ENCODE measurements around the gene HOXD8.

HOXD8 gene

GRCh38 chr2:176093145-176093897 is 36.2 kb upstream of the HOXD8 start:
- peak overlapping the region; percentile 31 for H3K4me3 ChIP-seq (ENCODE audit: low read length)
- no peaks in the 10 kb centered on the region for H3K36me3 ChIP-seq (ENCODE audit: control insufficient read depth, low read depth, low read length)
- H3K9me3 ChIP-seq (ENCODE audit: control insufficient read depth, low read depth, low read length): no peaks in the 10 kb centered on the region
- H3K27ac ChIP-seq (ENCODE audit: low read length): no peak overlapping the region
- H3K9ac ChIP-seq (ENCODE audit: low read length): no peak overlapping the region
- peaks cover 10% of the 10 kb centered on the region for H3K4me1 ChIP-seq (ENCODE audit: control insufficient read depth, low read depth, low read length)
- peaks cover 100% of the 10 kb centered on the region for H3K27me3 ChIP-seq (ENCODE audit: control insufficient read depth, insufficient read depth, low read length)

GRCh38 chr2:176093898-176094249 is 35.6 kb upstream of the HOXD8 start:
- Histone ChIP-seq H3K27ac (ENCODE audit: low read length) (no peak overlapping the region), H3K36me3 (ENCODE audit: control insufficient read depth, low read depth, low read length) (no peaks in the 10 kb centered on the region), H3K9me3 (ENCODE audit: control insufficient read depth, low read depth, low read length) (no peaks in the 10 kb centered on the region), H3K4me3 (ENCODE audit: low read length) (no peak overlapping the region), H3K27me3 (ENCODE audit: control insufficient read depth, insufficient read depth, low read length) (peaks cover 100% of the 10 kb centered on the region), H3K4me1 (ENCODE audit: control insufficient read depth, low read depth, low read length) (peaks cover 15% of the 10 kb centered on the region), H3K9ac (ENCODE audit: low read length) (no peak overlapping the region)

GRCh38 chr2:176094349-176094748 is 35.2 kb upstream of the HOXD8 start:
- Histone ChIP-seq H3K4me3 (ENCODE audit: low read length) (no peak overlapping the region), H3K9ac (ENCODE audit: low read length) (no peak overlapping the region), H3K27me3 (ENCODE audit: control insufficient read depth, insufficient read depth, low read length) (peaks cover 100% of the 10 kb centered on the region), H3K4me1 (ENCODE audit: control insufficient read depth, low read depth, low read length) (peaks cover 17% of the 10 kb centered on the region), H3K27ac (ENCODE audit: low read length) (no peak overlapping the region), H3K36me3 (ENCODE audit: control insufficient read depth, low read depth, low read length) (no peaks in the 10 kb centered on the region), H3K9me3 (ENCODE audit: control insufficient read depth, low read depth, low read length) (no peaks in the 10 kb centered on the region)

GRCh38 chr2:176095421-176095820 is 34.1 kb upstream of the HOXD8 start:
- H3K36me3 ChIP-seq (ENCODE audit: control insufficient read depth, low read depth, low read length): no peaks in the 10 kb centered on the region
- peaks cover 100% of the 10 kb centered on the region for H3K27me3 ChIP-seq (ENCODE audit: control insufficient read depth, insufficient read depth, low read length)
- H3K9me3 ChIP-seq (ENCODE audit: control insufficient read depth, low read depth, low read length): no peaks in the 10 kb centered on the region
- peaks cover 17% of the 10 kb centered on the region for H3K4me1 ChIP-seq (ENCODE audit: control insufficient read depth, low read depth, low read length)
- H3K27ac ChIP-seq (ENCODE audit: low read length): no peak overlapping the region
- H3K9ac ChIP-seq (ENCODE audit: low read length): no peak overlapping the region
- H3K4me3 ChIP-seq (ENCODE audit: low read length): no peak overlapping the region

GRCh38 chr2:176096243-176096985 is 33.1 kb upstream of the HOXD8 start:
- Histone ChIP-seq H3K27me3 (ENCODE audit: control insufficient read depth, insufficient read depth, low read length) (peaks cover 100% of the 10 kb centered on the region), H3K27ac (ENCODE audit: low read length) (no peak overlapping the region), H3K4me1 (ENCODE audit: control insufficient read depth, low read depth, low read length) (peaks cover 17% of the 10 kb centered on the region), H3K36me3 (ENCODE audit: control insufficient read depth, low read depth, low read length) (no peaks in the 10 kb centered on the region), H3K4me3 (ENCODE audit: low read length) (peak overlapping the region; percentile 21), H3K9ac (ENCODE audit: low read length) (no peak overlapping the region), H3K9me3 (ENCODE audit: control insufficient read depth, low read depth, low read length) (no peaks in the 10 kb centered on the region)

GRCh38 chr2:176096986-176097819 is 32.3 kb upstream of the HOXD8 start:
- peaks cover 17% of the 10 kb centered on the region for H3K4me1 ChIP-seq (ENCODE audit: control insufficient read depth, low read depth, low read length)
- H3K9ac ChIP-seq (ENCODE audit: low read length): no peak overlapping the region
- peaks cover 100% of the 10 kb centered on the region for H3K27me3 ChIP-seq (ENCODE audit: control insufficient read depth, insufficient read depth, low read length)
- H3K4me3 ChIP-seq (ENCODE audit: low read length): peak overlapping the region; percentile 36
- no peaks in the 10 kb centered on the region for H3K36me3 ChIP-seq (ENCODE audit: control insufficient read depth, low read depth, low read length)
- H3K9me3 ChIP-seq (ENCODE audit: control insufficient read depth, low read depth, low read length): no peaks in the 10 kb centered on the region
- H3K27ac ChIP-seq (ENCODE audit: low read length): no peak overlapping the region

- Histone ChIP-seq H3K27me3 (ENCODE audit: control insufficient read depth, insufficient read depth, low read length) (peaks cover 100% of the 10 kb centered on the region), H3K27ac (ENCODE audit: low read length) (no peak overlapping the region), H3K9me3 (ENCODE audit: control insufficient read depth, low read depth, low read length) (no peaks in the 10 kb centered on the region), H3K4me3 (ENCODE audit: low read length) (peak overlapping the region; percentile 36), H3K4me1 (ENCODE audit: control insufficient read depth, low read depth, low read length) (peaks cover 17% of the 10 kb centered on the region), H3K36me3 (ENCODE audit: control insufficient read depth, low read depth, low read length) (no peaks in the 10 kb centered on the region), H3K9ac (ENCODE audit: low read length) (no peak overlapping the region)
These were observed 31.6 kb upstream of the HOXD8 start for GRCh38 chr2:176097820-176098365.

GRCh38 chr2:176098366-176099158 is 30.9 kb upstream of the HOXD8 start:
- Histone ChIP-seq H3K9me3 (ENCODE audit: control insufficient read depth, low read depth, low read length) (no peaks in the 10 kb centered on the region), H3K9ac (ENCODE audit: low read length) (no peak overlapping the region), H3K36me3 (ENCODE audit: control insufficient read depth, low read depth, low read length) (no peaks in the 10 kb centered on the region), H3K27ac (ENCODE audit: low read length) (no peak overlapping the region), H3K27me3 (ENCODE audit: control insufficient read depth, insufficient read depth, low read length) (peaks cover 100% of the 10 kb centered on the region), H3K4me3 (ENCODE audit: low read length) (peak overlapping the region; percentile 5), H3K4me1 (ENCODE audit: control insufficient read depth, low read depth, low read length) (peaks cover 17% of the 10 kb centered on the region)

GRCh38 chr2:176099159-176099727 is 30.3 kb upstream of the HOXD8 start:
- no peaks in the 10 kb centered on the region for H3K36me3 ChIP-seq (ENCODE audit: control insufficient read depth, low read depth, low read length)

GRCh38 chr2:176099728-176100546 is 29.6 kb upstream of the HOXD8 start, which contains the start of gene HOXD12:
TSS of gene HOXD12 (plus strand) at chr2:176099795. CDS start at chr2:176099802, 7 bp downstream.
- peaks cover 22% of the 10 kb centered on the region for H3K4me1 ChIP-seq (ENCODE audit: control insufficient read depth, low read depth, low read length)
- H3K9ac ChIP-seq (ENCODE audit: low read length): no peak within 1 kb of the TSS
- H3K27me3 ChIP-seq (ENCODE audit: control insufficient read depth, insufficient read depth, low read length): peaks cover 100% of the 10 kb centered on the region
- H3K4me3 ChIP-seq (ENCODE audit: low read length): peak within 1 kb of the TSS; percentile 5
- H3K9me3 ChIP-seq (ENCODE audit: control insufficient read depth, low read depth, low read length): no peaks in the 10 kb centered on the region
- no peak within 1 kb of the TSS for H3K27ac ChIP-seq (ENCODE audit: low read length)
- H3K36me3 ChIP-seq (ENCODE audit: control insufficient read depth, low read depth, low read length): no peaks in the 10 kb centered on the region

More at GRCh38 chr2:176099159-176099727, 30.3 kb upstream of the HOXD8 start:
- Histone ChIP-seq H3K9me3 (ENCODE audit: control insufficient read depth, low read depth, low read length) (no peaks in the 10 kb centered on the region), H3K4me1 (ENCODE audit: control insufficient read depth, low read depth, low read length) (peaks cover 22% of the 10 kb centered on the region), H3K9ac (ENCODE audit: low read length) (no peak overlapping the region), H3K4me3 (ENCODE audit: low read length) (no peak overlapping the region), H3K27ac (ENCODE audit: low read length) (no peak overlapping the region), H3K27me3 (ENCODE audit: control insufficient read depth, insufficient read depth, low read length) (peaks cover 100% of the 10 kb centered on the region)

Measured in iPS-18a (cell line).